Measurements from ENCODE around the gene DOCK10.

DNA sequence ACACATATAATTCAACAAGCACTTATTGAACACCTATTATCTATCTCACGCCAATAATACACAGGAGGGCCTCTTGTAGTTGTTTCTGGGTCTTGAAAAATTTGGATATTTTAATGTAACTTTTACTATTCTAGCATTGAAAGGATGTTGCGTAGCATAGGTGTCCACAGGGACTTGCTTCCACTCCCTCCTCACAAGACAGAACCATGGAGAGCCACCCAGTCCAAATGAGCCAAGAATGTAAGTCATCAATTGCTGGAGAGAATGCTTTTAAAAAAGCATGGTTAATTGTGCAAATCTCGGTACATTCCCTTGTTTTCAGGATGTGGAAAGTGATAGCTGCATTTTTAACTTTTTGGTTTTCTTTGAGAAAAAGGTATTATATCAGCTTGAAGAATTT, 46.8 kb downstream of the DOCK10 start:
- TF ChIP-seq, protein P1, sequence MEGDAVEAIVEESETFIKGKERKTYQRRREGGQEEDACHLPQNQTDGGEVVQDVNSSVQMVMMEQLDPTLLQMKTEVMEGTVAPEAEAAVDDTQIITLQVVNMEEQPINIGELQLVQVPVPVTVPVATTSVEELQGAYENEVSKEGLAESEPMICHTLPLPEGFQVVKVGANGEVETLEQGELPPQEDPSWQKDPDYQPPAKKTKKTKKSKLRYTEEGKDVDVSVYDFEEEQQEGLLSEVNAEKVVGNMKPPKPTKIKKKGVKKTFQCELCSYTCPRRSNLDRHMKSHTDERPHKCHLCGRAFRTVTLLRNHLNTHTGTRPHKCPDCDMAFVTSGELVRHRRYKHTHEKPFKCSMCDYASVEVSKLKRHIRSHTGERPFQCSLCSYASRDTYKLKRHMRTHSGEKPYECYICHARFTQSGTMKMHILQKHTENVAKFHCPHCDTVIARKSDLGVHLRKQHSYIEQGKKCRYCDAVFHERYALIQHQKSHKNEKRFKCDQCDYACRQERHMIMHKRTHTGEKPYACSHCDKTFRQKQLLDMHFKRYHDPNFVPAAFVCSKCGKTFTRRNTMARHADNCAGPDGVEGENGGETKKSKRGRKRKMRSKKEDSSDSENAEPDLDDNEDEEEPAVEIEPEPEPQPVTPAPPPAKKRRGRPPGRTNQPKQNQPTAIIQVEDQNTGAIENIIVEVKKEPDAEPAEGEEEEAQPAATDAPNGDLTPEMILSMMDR (conservative IDR thresholded peaks at IDR 0.05), result no peak
- no peak for TF ChIP-seq EZH2 (IDR thresholded peaks at IDR 0.05; ENCODE audit: low read depth)

Data from PC-9 (cell line).